SK-N-SH treated with all-trans-retinoic acid at 6 μM for 48 hours (cell line): ENCODE data around the gene ZNF503.

Experiments used
- ATAC-seq: fragments of 200-7000 bp; cut with Tn5 transposase; 3 replicates; pipeline ENCODE4 v1.9.1; 2020; ENCODE audit warnings: mild to moderate bottlenecking, moderate library complexity
- ARNTL ChIP-seq: fragments of 450-650 bp; formaldehyde crosslinking; IDR thresholded peaks from 2 replicates; pipeline ENCODE4 v1.5.0; 2020; ENCODE audit warnings: low read depth, mild to moderate bottlenecking, moderate library complexity, borderline replicate concordance
- BACH2 ChIP-seq: fragments of 250-450 bp; sonication (Bioruptor Pico); IDR thresholded peaks from 2 replicates; pipeline ENCODE4 v1.9.0; 2021; ENCODE audit warnings: mild to moderate bottlenecking, borderline replicate concordance
- CSDC2 ChIP-seq: fragments of 250-450 bp; sonication (Bioruptor Pico); IDR thresholded peaks from 2 replicates; pipeline ENCODE4 v1.5.0; 2020; ENCODE audit warnings: mild to moderate bottlenecking, moderate library complexity
- ESRRG ChIP-seq: fragments of 250-450 bp; sonication (Bioruptor Pico); IDR thresholded peaks from 2 replicates; pipeline ENCODE4 v1.6.1; 2021; ENCODE audit warnings: mild to moderate bottlenecking
- GLIS3 ChIP-seq: fragments of 250-450 bp; sonication (Bioruptor Pico); IDR thresholded peaks from 2 replicates; pipeline ENCODE4 v1.5.0; 2020; ENCODE audit warnings: mild to moderate bottlenecking, moderate library complexity
- ISL1 ChIP-seq: fragments of 250-450 bp; sonication (Bioruptor Pico); IDR thresholded peaks from 2 replicates; pipeline ENCODE4 v2.1.2; 2022; ENCODE audit warnings: mild to moderate bottlenecking, moderate library complexity
- OSR1 ChIP-seq: fragments of 250-450 bp; sonication (Bioruptor Pico); IDR thresholded peaks from 2 replicates; pipeline ENCODE4 v1.8.0; 2022; ENCODE audit warnings: moderate library complexity, mild to moderate bottlenecking, inconsistent platforms
- PPARA ChIP-seq: fragments of 250-450 bp; sonication (Bioruptor Pico); IDR thresholded peaks from 2 replicates; pipeline ENCODE4 v1.5.0; 2020; ENCODE audit warnings: mild to moderate bottlenecking, borderline replicate concordance
- RARB ChIP-seq: fragments of 250-450 bp; sonication (Bioruptor Pico); IDR thresholded peaks from 2 replicates; pipeline ENCODE4 v1.8.0; 2021; ENCODE audit warnings: mild to moderate bottlenecking, moderate library complexity
- SNAI2 ChIP-seq: fragments of 250-450 bp; sonication (Bioruptor Pico); IDR thresholded peaks from 2 replicates; pipeline ENCODE4 v1.5.0; 2020; ENCODE audit warnings: mild to moderate bottlenecking, moderate library complexity
- TCF4 ChIP-seq: fragments of 250-450 bp; sonication (Bioruptor Pico); IDR thresholded peaks from 2 replicates; pipeline ENCODE4 v1.8.0; 2021; ENCODE audit warnings: mild to moderate bottlenecking, moderate library complexity, borderline replicate concordance
- TOX ChIP-seq: fragments of 250-450 bp; sonication (Bioruptor Pico); IDR thresholded peaks from 2 replicates; pipeline ENCODE4 v1.8.0; 2021; ENCODE audit warnings: mild to moderate bottlenecking, moderate library complexity, borderline replicate concordance
- ZC3H10 ChIP-seq: fragments of 250-450 bp; sonication (Bioruptor Pico); IDR thresholded peaks from 2 replicates; pipeline ENCODE4 v1.5.1; 2021; ENCODE audit warnings: mild to moderate bottlenecking, moderate library complexity
- ZFP3 ChIP-seq: fragments of 250-450 bp; sonication (Bioruptor Pico); IDR thresholded peaks from 2 replicates; pipeline ENCODE4 v1.5.0; 2020; ENCODE audit warnings: mild to moderate bottlenecking, moderate library complexity
- ZFP30 ChIP-seq: fragments of 450-650 bp; formaldehyde crosslinking; IDR thresholded peaks from 2 replicates; pipeline ENCODE4 v1.5.0; 2022; ENCODE audit warnings: mild to moderate bottlenecking, moderate library complexity
- ZNF565 ChIP-seq: fragments of 450-650 bp; formaldehyde crosslinking; conservative IDR thresholded peaks from 2 replicates; pipeline ENCODE4 v1.5.0; 2020; ENCODE audit warnings: low read depth, mild to moderate bottlenecking, moderate library complexity
- ZNF70 ChIP-seq: fragments of 450-650 bp; formaldehyde crosslinking; IDR thresholded peaks from 2 replicates; pipeline ENCODE4 v1.5.0; 2020; ENCODE audit warnings: mild to moderate bottlenecking, moderate library complexity
- ZNF8 ChIP-seq: fragments of 450-650 bp; formaldehyde crosslinking; IDR thresholded peaks from 2 replicates; pipeline ENCODE4 v1.5.0; 2020; ENCODE audit warnings: mild to moderate bottlenecking, moderate library complexity
- TF ChIP-seq, protein P1 (sequence below): fragments of 250-450 bp; sonication (Bioruptor Pico); IDR thresholded peaks from 2 replicates; pipeline ENCODE4 v1.8.0; 2020; ENCODE audit warnings: mild to moderate bottlenecking, moderate library complexity, borderline replicate concordance
- TF ChIP-seq, protein P2 (sequence below): fragments of 250-450 bp; sonication (Bioruptor Pico); IDR thresholded peaks from 2 replicates; pipeline ENCODE4 v1.5.1; 2021; ENCODE audit warnings: mild to moderate bottlenecking, moderate library complexity
- TF ChIP-seq, protein P3 (sequence below): fragments of 250-450 bp; sonication (Bioruptor Pico); IDR thresholded peaks from 2 replicates; pipeline ENCODE4 v1.5.1; 2020; ENCODE audit warnings: low read depth, mild to moderate bottlenecking, moderate library complexity
- TF ChIP-seq, protein P4 (sequence below): fragments of 250-450 bp; sonication (Bioruptor Pico); IDR thresholded peaks from 2 replicates; pipeline ENCODE4 v1.8.0; 2021; ENCODE audit warnings: low read depth, mild to moderate bottlenecking, moderate library complexity, borderline replicate concordance
- TF ChIP-seq, protein P5 (sequence below): fragments of 250-450 bp; sonication (Bioruptor Pico); IDR thresholded peaks from 2 replicates; pipeline ENCODE4 v1.5.0; 2020; ENCODE audit warnings: mild to moderate bottlenecking, moderate library complexity

The ZNF503 gene

DNA sequence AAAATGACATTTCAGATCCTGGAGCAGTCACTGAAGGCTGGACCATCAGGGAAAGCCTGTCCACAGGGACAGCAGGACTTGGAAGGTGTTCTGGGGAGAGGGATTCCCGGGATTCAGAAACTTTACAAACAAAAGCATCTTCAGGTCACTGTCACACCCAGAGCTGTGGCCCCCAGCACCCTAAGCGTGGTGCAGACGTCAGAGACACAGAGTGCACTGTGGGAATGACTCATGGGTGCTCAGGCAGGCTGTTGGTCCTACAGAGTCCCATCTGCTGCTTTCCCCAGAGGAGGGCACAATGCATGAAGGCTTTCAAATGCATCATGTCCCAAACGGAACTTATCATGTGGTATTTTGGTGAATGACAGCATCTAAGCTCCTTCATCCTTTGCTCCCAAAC, 16.7 kb upstream of the ZNF503 start:
- TF ChIP-seq ARNTL (CRISPR knock-in tag): no peak
- TF ChIP-seq ISL1: no peak
- no peak for TF ChIP-seq ESRRG
- no peak for TF ChIP-seq GLIS3 (CRISPR knock-in tag)
- TF ChIP-seq TCF4 (CRISPR knock-in tag): no peak
- no peak for TF ChIP-seq SNAI2
- TF ChIP-seq, protein P1, sequence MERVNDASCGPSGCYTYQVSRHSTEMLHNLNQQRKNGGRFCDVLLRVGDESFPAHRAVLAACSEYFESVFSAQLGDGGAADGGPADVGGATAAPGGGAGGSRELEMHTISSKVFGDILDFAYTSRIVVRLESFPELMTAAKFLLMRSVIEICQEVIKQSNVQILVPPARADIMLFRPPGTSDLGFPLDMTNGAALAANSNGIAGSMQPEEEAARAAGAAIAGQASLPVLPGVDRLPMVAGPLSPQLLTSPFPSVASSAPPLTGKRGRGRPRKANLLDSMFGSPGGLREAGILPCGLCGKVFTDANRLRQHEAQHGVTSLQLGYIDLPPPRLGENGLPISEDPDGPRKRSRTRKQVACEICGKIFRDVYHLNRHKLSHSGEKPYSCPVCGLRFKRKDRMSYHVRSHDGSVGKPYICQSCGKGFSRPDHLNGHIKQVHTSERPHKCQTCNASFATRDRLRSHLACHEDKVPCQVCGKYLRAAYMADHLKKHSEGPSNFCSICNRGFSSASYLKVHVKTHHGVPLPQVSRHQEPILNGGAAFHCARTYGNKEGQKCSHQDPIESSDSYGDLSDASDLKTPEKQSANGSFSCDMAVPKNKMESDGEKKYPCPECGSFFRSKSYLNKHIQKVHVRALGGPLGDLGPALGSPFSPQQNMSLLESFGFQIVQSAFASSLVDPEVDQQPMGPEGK: no peak
- TF ChIP-seq PPARA: no peak
- TF ChIP-seq, protein P2, sequence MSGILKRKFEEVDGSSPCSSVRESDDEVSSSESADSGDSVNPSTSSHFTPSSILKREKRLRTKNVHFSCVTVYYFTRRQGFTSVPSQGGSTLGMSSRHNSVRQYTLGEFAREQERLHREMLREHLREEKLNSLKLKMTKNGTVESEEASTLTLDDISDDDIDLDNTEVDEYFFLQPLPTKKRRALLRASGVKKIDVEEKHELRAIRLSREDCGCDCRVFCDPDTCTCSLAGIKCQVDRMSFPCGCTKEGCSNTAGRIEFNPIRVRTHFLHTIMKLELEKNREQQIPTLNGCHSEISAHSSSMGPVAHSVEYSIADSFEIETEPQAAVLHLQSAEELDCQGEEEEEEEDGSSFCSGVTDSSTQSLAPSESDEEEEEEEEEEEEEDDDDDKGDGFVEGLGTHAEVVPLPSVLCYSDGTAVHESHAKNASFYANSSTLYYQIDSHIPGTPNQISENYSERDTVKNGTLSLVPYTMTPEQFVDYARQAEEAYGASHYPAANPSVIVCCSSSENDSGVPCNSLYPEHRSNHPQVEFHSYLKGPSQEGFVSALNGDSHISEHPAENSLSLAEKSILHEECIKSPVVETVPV (CRISPR knock-in tag): no peak
- ATAC-seq: 0 out of 3 replicates have a peak, but pooled peaks have one; percentile 25

DNA sequence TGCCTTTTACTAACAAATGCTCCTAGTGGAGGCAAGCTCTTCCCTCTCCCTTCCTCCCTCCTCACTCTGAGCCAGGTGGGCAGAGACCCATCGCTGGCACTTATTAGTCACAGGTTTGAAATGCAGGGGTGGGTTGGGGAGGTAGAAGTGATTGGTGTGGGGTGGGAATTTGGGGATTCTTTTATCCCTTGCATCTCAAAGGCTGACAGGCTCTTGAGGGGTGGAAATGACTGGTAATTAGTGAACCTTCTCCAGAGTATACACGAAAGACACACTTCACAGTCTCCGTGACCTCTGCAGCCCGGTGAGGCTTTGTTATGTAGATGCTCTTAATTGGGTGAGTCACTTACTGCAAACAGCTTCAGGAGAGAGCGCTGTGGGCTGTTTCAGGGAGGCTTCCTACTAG, 16.0 kb upstream of the ZNF503 start:
- peak; percentile 69 for ATAC-seq
- TF ChIP-seq ISL1 (no peak), RARB (no peak), TCF4 (CRISPR knock-in tag) (no peak), ARNTL (CRISPR knock-in tag) (no peak), SNAI2 (no peak), TOX (CRISPR knock-in tag) (no peak), CSDC2 (CRISPR knock-in tag) (no peak), OSR1 (CRISPR knock-in tag) (no peak), ZNF565 (CRISPR knock-in tag) (no peak), ESRRG (no peak), ZFP30 (CRISPR knock-in tag) (no peak), ZC3H10 (CRISPR knock-in tag) (no peak), ZNF8 (CRISPR knock-in tag) (no peak), GLIS3 (CRISPR knock-in tag) (no peak), PPARA (no peak), ZNF70 (CRISPR knock-in tag) (no peak)
- TF ChIP-seq, protein P3, sequence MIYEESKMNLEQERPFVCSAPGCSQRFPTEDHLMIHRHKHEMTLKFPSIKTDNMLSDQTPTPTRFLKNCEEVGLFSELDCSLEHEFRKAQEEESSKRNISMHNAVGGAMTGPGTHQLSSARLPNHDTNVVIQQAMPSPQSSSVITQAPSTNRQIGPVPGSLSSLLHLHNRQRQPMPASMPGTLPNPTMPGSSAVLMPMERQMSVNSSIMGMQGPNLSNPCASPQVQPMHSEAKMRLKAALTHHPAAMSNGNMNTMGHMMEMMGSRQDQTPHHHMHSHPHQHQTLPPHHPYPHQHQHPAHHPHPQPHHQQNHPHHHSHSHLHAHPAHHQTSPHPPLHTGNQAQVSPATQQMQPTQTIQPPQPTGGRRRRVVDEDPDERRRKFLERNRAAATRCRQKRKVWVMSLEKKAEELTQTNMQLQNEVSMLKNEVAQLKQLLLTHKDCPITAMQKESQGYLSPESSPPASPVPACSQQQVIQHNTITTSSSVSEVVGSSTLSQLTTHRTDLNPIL (CRISPR knock-in tag): no peak
- TF ChIP-seq, protein P1: no peak
- TF ChIP-seq, protein P2 (CRISPR knock-in tag): no peak
- TF ChIP-seq, protein P4, sequence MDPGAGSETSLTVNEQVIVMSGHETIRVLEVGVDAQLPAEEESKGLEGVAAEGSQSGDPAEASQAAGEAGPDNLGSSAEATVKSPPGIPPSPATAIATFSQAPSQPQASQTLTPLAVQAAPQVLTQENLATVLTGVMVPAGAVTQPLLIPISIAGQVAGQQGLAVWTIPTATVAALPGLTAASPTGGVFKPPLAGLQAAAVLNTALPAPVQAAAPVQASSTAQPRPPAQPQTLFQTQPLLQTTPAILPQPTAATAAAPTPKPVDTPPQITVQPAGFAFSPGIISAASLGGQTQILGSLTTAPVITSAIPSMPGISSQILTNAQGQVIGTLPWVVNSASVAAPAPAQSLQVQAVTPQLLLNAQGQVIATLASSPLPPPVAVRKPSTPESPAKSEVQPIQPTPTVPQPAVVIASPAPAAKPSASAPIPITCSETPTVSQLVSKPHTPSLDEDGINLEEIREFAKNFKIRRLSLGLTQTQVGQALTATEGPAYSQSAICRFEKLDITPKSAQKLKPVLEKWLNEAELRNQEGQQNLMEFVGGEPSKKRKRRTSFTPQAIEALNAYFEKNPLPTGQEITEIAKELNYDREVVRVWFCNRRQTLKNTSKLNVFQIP (CRISPR knock-in tag): no peak

DNA sequence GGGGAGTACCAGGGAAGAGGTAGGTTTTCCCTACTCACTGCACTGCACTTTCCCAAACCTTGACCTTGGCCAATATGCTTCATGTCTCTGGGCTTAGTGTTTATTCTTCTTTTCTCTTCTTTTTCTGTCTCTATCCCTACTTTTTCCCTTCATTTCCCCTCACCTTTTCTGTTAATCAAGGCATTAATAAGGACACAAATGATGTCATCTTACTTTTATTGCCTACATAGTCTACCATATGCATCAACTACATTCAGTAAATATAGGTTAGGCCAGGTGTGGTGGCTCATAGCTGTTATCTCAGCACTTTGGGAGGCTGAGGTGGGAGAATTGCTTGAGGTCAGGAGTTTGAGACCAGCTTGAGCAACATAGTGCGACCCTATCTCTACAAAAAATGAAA, 13.0 kb upstream of the ZNF503 start:
- no peak for ATAC-seq
- TF ChIP-seq ZNF565 (CRISPR knock-in tag): no peak
- no peak for TF ChIP-seq ZFP30 (CRISPR knock-in tag)
- no peak for TF ChIP-seq ESRRG
- no peak for TF ChIP-seq ISL1
- TF ChIP-seq TOX (CRISPR knock-in tag): no peak
- no peak for TF ChIP-seq ZNF70 (CRISPR knock-in tag)
- no peak for TF ChIP-seq SNAI2
- TF ChIP-seq RARB: no peak
- TF ChIP-seq, protein P5, sequence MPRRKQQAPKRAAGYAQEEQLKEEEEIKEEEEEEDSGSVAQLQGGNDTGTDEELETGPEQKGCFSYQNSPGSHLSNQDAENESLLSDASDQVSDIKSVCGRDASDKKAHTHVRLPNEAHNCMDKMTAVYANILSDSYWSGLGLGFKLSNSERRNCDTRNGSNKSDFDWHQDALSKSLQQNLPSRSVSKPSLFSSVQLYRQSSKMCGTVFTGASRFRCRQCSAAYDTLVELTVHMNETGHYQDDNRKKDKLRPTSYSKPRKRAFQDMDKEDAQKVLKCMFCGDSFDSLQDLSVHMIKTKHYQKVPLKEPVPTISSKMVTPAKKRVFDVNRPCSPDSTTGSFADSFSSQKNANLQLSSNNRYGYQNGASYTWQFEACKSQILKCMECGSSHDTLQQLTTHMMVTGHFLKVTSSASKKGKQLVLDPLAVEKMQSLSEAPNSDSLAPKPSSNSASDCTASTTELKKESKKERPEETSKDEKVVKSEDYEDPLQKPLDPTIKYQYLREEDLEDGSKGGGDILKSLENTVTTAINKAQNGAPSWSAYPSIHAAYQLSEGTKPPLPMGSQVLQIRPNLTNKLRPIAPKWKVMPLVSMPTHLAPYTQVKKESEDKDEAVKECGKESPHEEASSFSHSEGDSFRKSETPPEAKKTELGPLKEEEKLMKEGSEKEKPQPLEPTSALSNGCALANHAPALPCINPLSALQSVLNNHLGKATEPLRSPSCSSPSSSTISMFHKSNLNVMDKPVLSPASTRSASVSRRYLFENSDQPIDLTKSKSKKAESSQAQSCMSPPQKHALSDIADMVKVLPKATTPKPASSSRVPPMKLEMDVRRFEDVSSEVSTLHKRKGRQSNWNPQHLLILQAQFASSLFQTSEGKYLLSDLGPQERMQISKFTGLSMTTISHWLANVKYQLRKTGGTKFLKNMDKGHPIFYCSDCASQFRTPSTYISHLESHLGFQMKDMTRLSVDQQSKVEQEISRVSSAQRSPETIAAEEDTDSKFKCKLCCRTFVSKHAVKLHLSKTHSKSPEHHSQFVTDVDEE (CRISPR knock-in tag): no peak
- no peak for TF ChIP-seq ZC3H10 (CRISPR knock-in tag)
- TF ChIP-seq ZNF8 (CRISPR knock-in tag): no peak
- no peak for TF ChIP-seq OSR1 (CRISPR knock-in tag)
- TF ChIP-seq GLIS3 (CRISPR knock-in tag): no peak
- TF ChIP-seq TCF4 (CRISPR knock-in tag): no peak
- no peak for TF ChIP-seq PPARA
- no peak for TF ChIP-seq ZFP3
- TF ChIP-seq BACH2: no peak
- TF ChIP-seq, protein P2 (CRISPR knock-in tag): no peak
